ENCODE data around the gene DLGAP3. TPM values are rescaled to one million over a fixed set of nuclear protein-coding genes. Genes with fewer than 3 reads are reported as not detected.

Gene DLGAP3
- total RNA-seq, 4 donors from 2014 or later, result 0.06 to 0.83 (median 0.40) TPM

GRCh38 chr1:34976384-34977209 lies 47.1 kb upstream of the DLGAP3 start:
- Histone ChIP-seq H3K36me3 (peaks cover 0 to 19% (median 7%) of the 10 kb centered on the region in 4 donors), H3K4me1 (peaks cover 0 to 13% (median 2%) of the 10 kb centered on the region in 4 donors), H3K27ac (replicated peaks in 1 of 4) (no peak overlapping the region), H3K9me3 (no peaks in the 10 kb centered on the region), H3K4me3 (no peak overlapping the region), H3K27me3 (peaks cover 0 to 8% (median 0%) of the 10 kb centered on the region in 4 donors)
- intact Hi-C loops (cut with DNase I), result no loop called here
- DNase-seq (ENCODE audit: extremely low spot score), result no peak
- TF ChIP-seq EP300 (IDR thresholded peaks at IDR 0.05), result no peak
- 69% methylated on average over 32 of the region's 72 CpGs for WGBS

- H3K4me1 ChIP-seq, result peaks cover 0 to 13% (median 2%) of the 10 kb centered on the region in 4 donors
- DNase-seq (ENCODE audit: extremely low spot score), result no peak
- H3K27me3 ChIP-seq, result peaks cover 0 to 10% (median 0%) of the 10 kb centered on the region in 4 donors
- WGBS, result 84% methylated on average over 6 of the region's 6 CpGs
- H3K9me3 ChIP-seq, result no peaks in the 10 kb centered on the region
- no peak overlapping the region for H3K27ac ChIP-seq (replicated peaks in 1 of 4)
- H3K36me3 ChIP-seq, result peaks cover 0 to 14% (median 4%) of the 10 kb centered on the region in 4 donors
- H3K4me3 ChIP-seq, result no peak overlapping the region
- intact Hi-C loops (cut with DNase I), result no loop called here
- no peak for TF ChIP-seq EP300 (IDR thresholded peaks at IDR 0.05)
- no peak for TF ChIP-seq POLR2A (IDR thresholded peaks at IDR 0.05; ENCODE audit: low read depth)
- TF ChIP-seq CTCF (IDR thresholded peaks at IDR 0.05), result no peak
- no peak for TF ChIP-seq POLR2AphosphoS5 (IDR thresholded peaks at IDR 0.05)
These were observed 46.3 kb upstream of the DLGAP3 start for GRCh38 chr1:34975771-34976170.

GRCh38 chr1:34975338-34975737 lies 45.9 kb upstream of the DLGAP3 start:
- TF ChIP-seq CTCF (IDR thresholded peaks at IDR 0.05), result no peak
- TF ChIP-seq POLR2A (IDR thresholded peaks at IDR 0.05; ENCODE audit: low read depth), result no peak
- no peak for TF ChIP-seq POLR2AphosphoS5 (IDR thresholded peaks at IDR 0.05)
- TF ChIP-seq EP300 (IDR thresholded peaks at IDR 0.05), result no peak
- H3K9me3 ChIP-seq, result no peaks in the 10 kb centered on the region
- no peak overlapping the region for H3K4me3 ChIP-seq
- DNase-seq (ENCODE audit: extremely low spot score), result no peak
- H3K27me3 ChIP-seq, result peaks cover 0 to 11% (median 0%) of the 10 kb centered on the region in 4 donors
- intact Hi-C loops (cut with DNase I), result no loop called here
- H3K4me1 ChIP-seq, result peaks cover 0 to 13% (median 2%) of the 10 kb centered on the region in 4 donors
- H3K27ac ChIP-seq (replicated peaks in 1 of 4), result no peak overlapping the region
- peaks cover 0 to 11% (median 3%) of the 10 kb centered on the region in 4 donors for H3K36me3 ChIP-seq
- 84% methylated on average over 2 of the region's 3 CpGs for WGBS

- Histone ChIP-seq H3K36me3 (peaks cover 0 to 11% (median 3%) of the 10 kb centered on the region in 4 donors), H3K27me3 (peaks cover 0 to 11% (median 0%) of the 10 kb centered on the region in 4 donors), H3K27ac (replicated peaks in 1 of 4) (no peak overlapping the region), H3K9me3 (no peaks in the 10 kb centered on the region), H3K4me3 (no peak overlapping the region), H3K4me1 (peaks cover 0 to 13% (median 2%) of the 10 kb centered on the region in 4 donors)
- WGBS, result 83% methylated on average over 8 of the region's 8 CpGs
- TF ChIP-seq CTCF (IDR thresholded peaks at IDR 0.05), result no peak
- no peak for TF ChIP-seq POLR2A (IDR thresholded peaks at IDR 0.05; ENCODE audit: low read depth)
- TF ChIP-seq POLR2AphosphoS5 (IDR thresholded peaks at IDR 0.05), result no peak
- no peak for TF ChIP-seq EP300 (IDR thresholded peaks at IDR 0.05)
- no peak for DNase-seq (ENCODE audit: extremely low spot score)
- intact Hi-C loops (cut with DNase I), result no loop called here
These were observed 45.2 kb upstream of the DLGAP3 start for GRCh38 chr1:34974626-34975025.

- DNase-seq (ENCODE audit: extremely low spot score), result no peak
- 91% methylated on average over 3 of the region's 3 CpGs for WGBS
- no peaks in the 10 kb centered on the region for H3K9me3 ChIP-seq
- peaks cover 0 to 16% (median 0%) of the 10 kb centered on the region in 4 donors for H3K27me3 ChIP-seq
- intact Hi-C loops (cut with DNase I), result no loop called here
- H3K4me3 ChIP-seq, result no peak overlapping the region
- H3K36me3 ChIP-seq, result peaks cover 0 to 11% (median 3%) of the 10 kb centered on the region in 4 donors
- TF ChIP-seq EP300 (IDR thresholded peaks at IDR 0.05), result no peak
- no peak for TF ChIP-seq POLR2A (IDR thresholded peaks at IDR 0.05; ENCODE audit: low read depth)
- no peak for TF ChIP-seq CTCF (IDR thresholded peaks at IDR 0.05)
- no peak for TF ChIP-seq POLR2AphosphoS5 (IDR thresholded peaks at IDR 0.05)
- peaks cover 0 to 13% (median 2%) of the 10 kb centered on the region in 4 donors for H3K4me1 ChIP-seq
- H3K27ac ChIP-seq (replicated peaks in 1 of 4), result no peak overlapping the region
These were observed 43.9 kb upstream of the DLGAP3 start for GRCh38 chr1:34973326-34973725.

All from esophagus muscularis mucosa (tissue), 4 donors.